HG03521 (cell line): Measurements from ENCODE around the gene PAGE2.
"Not testable (repeated sequence)": the region's sequence is repeated elsewhere in the genome, so short reads cannot be mapped to it uniquely, and the experiment has no call there.

Experiments used
- ATAC-seq: cut with Tn5 transposase; IDR thresholded peaks from one replicate; pipeline ENCODE4 v1.9.1; 2021; ENCODE audit warnings: mild to moderate bottlenecking, moderate library complexity; ENCODE audit not compliant: unreplicated experiment

PAGE2 gene

GRCh38 chrX:55120761-55121358 lies 32.0 kb downstream of the PAGE2 start:
- no peak for ATAC-seq

- no peak for ATAC-seq
Observed at GRCh38 chrX:55123900-55124299, 35.1 kb downstream of the PAGE2 start.

- ATAC-seq, result no peak
Observed at GRCh38 chrX:55127692-55128091, 38.9 kb downstream of the PAGE2 start.

- no peak for ATAC-seq
Observed at GRCh38 chrX:55129361-55129760, 40.5 kb downstream of the PAGE2 start.

- no peak for ATAC-seq
Observed at GRCh38 chrX:55130481-55130880, 41.7 kb downstream of the PAGE2 start.

GRCh38 chrX:55132416-55132815 lies 43.6 kb downstream of the PAGE2 start:
- ATAC-seq, result no peak

- ATAC-seq, result no peak
Observed at GRCh38 chrX:55135171-55135570, 46.4 kb downstream of the PAGE2 start.

GRCh38 chrX:55140800-55141199 lies 52.0 kb downstream of the PAGE2 start:
- not testable (repeated sequence) for ATAC-seq
